Cardiac muscle cell (in vitro differentiated cells and primary cell): ENCODE data around the gene ANKRD42. TPM values are rescaled to one million over a fixed set of nuclear protein-coding genes. Genes with fewer than 3 reads are reported as not detected.

Experiments used
- DNase-seq, 2 donors: peaks; one replicate each; pipeline versions ENCODE4 v3.0.0 to v3.0.0-alpha.2; 2010 to 2017; ENCODE audit warnings: low read depth in 1 of 2, low spot score in 1 of 2
- H3K27ac ChIP-seq: fragments of 200-600 bp; sonication (generic); 2 replicates; pipeline ENCODE4 v1.5.1; 2016
- H3K27me3 ChIP-seq: fragments of 200-600 bp; sonication (generic); 2 replicates; pipeline ENCODE4 v1.6.0; 2016; ENCODE audit warnings: control low read depth
- H3K36me3 ChIP-seq: fragments of 200-600 bp; sonication (generic); 2 replicates; pipeline ENCODE4 v1.5.1; 2016; ENCODE audit warnings: control low read depth
- H3K4me1 ChIP-seq: fragments of 200-600 bp; sonication (generic); 2 replicates; pipeline ENCODE4 v1.8.1; 2017; ENCODE audit warnings: low read depth, mild to moderate bottlenecking, mixed run types
- H3K4me3 ChIP-seq: fragments of 200-600 bp; sonication (generic); 2 replicates; pipeline ENCODE4 v1.5.1; 2016; ENCODE audit warnings: mild to moderate bottlenecking
- H3K9me3 ChIP-seq: fragments of 200-600 bp; sonication (generic); 2 replicates; pipeline ENCODE4 v1.5.1; 2017; ENCODE audit warnings: low read depth, mild to moderate bottlenecking, control low read depth
- polyA plus RNA-seq: library from polyadenylated mRNA; unstranded; fragments of >200 nt; fragmentation: Nextera tagmentation; extraction: Ambion mirVana; gene quantifications from 2 replicates; pipeline ENCODE4 v1.2.1, GENCODE V29; 2016
- total RNA-seq: library from RNA; depleted of rRNA; stranded (reverse); fragments of >200 nt; gene quantifications from 2 replicates; pipeline ENCODE4 v1.2.3, GENCODE V29; 2016
- TF ChIP-seq, protein P1 (sequence below): IDR thresholded peaks from 2 replicates; pipeline ENCODE4 v1.5.1; 2012; ENCODE audit warnings: low read depth, mild to moderate bottlenecking, low read length

The ANKRD42 gene
- total and polyA plus RNA-seq, 2 experiments from 2014 or later, result 6.8 to 8.6 TPM

DNA sequence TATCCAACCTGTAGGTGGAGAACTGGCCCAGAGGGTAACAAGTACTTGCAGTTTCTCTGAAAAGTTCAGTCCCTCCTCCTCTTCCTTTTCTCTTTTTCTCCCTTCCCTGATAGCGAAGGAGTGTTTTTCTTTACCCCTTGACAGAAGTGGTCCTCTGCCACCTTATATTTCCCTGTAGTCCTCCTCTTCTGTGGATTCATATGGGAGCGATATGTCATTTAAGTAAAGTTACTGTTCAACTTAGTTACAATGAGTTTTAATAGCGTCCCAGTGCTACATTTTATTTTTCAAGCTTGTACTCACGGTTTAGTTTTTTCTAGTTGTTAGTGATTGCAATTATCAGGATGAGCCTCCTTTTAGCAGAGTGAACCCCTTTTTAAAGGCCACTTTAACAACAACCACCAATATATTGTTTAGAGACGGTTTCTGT is 35.1 kb upstream of the ANKRD42 start:
- H3K27ac ChIP-seq, result peak overlapping the region; percentile 97
- TF ChIP-seq, protein P1, sequence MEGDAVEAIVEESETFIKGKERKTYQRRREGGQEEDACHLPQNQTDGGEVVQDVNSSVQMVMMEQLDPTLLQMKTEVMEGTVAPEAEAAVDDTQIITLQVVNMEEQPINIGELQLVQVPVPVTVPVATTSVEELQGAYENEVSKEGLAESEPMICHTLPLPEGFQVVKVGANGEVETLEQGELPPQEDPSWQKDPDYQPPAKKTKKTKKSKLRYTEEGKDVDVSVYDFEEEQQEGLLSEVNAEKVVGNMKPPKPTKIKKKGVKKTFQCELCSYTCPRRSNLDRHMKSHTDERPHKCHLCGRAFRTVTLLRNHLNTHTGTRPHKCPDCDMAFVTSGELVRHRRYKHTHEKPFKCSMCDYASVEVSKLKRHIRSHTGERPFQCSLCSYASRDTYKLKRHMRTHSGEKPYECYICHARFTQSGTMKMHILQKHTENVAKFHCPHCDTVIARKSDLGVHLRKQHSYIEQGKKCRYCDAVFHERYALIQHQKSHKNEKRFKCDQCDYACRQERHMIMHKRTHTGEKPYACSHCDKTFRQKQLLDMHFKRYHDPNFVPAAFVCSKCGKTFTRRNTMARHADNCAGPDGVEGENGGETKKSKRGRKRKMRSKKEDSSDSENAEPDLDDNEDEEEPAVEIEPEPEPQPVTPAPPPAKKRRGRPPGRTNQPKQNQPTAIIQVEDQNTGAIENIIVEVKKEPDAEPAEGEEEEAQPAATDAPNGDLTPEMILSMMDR, result no peak
- H3K9me3 ChIP-seq, result no peaks in the 10 kb centered on the region
- H3K4me3 ChIP-seq, result peak overlapping the region; percentile 68
- H3K4me1 ChIP-seq, result peaks cover 22% of the 10 kb centered on the region
- no peak for DNase-seq
- H3K27me3 ChIP-seq, result no peaks in the 10 kb centered on the region
- peaks cover 3% of the 10 kb centered on the region for H3K36me3 ChIP-seq

DNA sequence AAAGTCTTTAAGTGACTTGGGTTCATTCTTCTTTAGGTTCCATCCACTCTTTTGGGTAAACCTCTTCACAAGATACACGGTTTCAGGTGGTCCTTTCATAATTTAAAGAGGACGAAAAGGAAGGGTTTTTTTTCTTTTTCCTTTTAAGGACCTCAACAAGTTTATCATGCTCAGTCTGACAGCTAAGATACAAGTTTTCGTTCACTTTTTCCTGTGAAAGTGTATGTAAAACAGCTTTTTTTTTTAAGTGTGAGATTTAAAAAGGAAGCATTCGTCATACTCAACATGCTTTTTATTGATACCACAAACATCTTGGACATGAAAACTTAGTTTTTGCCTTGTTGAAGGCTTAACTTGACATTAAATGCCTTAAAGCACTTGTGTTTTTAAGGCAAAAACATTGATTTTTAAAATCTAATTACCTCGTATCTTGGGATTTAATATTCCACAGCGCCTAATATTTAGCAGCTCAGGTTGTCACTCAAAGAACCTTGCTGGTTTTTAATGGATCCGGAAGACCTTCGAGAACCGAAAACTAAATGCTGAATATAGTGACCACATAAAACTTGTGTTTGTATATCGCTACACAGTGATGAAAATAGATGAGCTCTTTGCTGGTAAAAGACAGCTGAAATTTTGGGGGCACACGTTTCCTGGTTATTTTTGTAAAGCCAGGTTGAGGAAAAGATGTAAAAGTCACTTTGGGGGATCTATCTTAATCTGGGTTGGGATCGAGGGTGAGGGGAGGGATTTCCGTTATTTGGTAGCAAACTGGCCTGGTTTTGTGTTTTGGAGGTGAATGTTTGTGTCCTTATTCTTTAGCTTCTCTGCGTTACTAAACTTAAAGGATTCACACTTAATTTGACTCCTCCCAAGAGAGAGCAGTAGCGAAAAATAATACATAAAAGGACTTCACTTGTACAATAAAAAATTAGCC is 34.3 kb upstream of the ANKRD42 start:
- no peak for DNase-seq
- peaks cover 22% of the 10 kb centered on the region for H3K4me1 ChIP-seq
- H3K36me3 ChIP-seq, result peaks cover 5% of the 10 kb centered on the region
- H3K4me3 ChIP-seq, result peak overlapping the region; percentile 68
- no peaks in the 10 kb centered on the region for H3K27me3 ChIP-seq
- no peaks in the 10 kb centered on the region for H3K9me3 ChIP-seq
- TF ChIP-seq, protein P1, result no peak
- H3K27ac ChIP-seq, result peak overlapping the region; percentile 97

DNA sequence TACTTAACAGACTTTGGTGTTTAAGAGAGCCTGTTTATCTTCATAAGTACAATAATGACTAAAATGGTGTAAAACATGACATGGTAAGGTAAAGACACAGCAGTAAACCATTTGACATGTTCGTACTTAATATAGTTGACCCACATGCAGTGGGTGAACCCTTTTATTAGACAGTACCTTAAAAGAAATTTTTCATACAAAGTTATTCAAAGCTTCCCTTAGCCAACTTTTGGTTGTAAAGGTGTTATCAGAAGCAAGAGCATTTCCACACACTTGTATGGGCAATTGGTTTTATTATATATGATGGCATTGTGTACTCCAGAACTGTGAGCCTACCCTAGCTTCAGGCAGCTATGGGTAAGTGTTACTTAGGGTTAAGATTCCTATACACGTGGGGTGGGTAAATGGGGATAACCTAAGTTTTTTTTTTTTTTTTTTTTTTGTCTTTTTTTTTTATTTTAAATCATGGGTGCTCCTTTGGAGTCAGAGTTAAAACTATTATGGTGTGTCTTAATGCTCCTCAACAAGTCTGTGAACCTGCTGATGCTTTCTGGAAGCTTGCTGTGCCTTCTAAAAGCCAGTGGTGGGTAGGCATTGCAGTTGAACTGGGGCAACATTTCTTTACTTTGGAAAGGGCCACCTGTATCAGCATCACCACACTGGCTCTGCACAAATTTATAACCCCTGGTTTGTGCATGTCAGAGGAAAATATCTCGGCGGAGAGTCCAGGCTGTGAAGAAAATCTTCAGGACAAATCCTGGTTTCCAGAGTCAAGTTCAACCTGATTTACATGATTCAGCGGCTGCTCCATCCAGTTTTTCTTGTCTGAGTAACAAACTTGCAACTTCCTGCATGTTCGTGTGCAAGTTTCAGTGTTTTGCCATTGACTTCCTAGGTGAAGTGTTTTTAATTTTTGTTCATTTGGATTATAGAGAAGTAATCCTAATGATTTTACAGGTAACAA is 33.3 kb upstream of the ANKRD42 start:
- Histone ChIP-seq H3K36me3 (peaks cover 15% of the 10 kb centered on the region), H3K4me1 (peaks cover 22% of the 10 kb centered on the region), H3K27me3 (no peaks in the 10 kb centered on the region), H3K27ac (peak overlapping the region; percentile 32), H3K9me3 (no peaks in the 10 kb centered on the region), H3K4me3 (peak overlapping the region; percentile 68)
- peak in 1 of 2 donors; percentile 55 for DNase-seq
- TF ChIP-seq, protein P1, result no peak

DNA sequence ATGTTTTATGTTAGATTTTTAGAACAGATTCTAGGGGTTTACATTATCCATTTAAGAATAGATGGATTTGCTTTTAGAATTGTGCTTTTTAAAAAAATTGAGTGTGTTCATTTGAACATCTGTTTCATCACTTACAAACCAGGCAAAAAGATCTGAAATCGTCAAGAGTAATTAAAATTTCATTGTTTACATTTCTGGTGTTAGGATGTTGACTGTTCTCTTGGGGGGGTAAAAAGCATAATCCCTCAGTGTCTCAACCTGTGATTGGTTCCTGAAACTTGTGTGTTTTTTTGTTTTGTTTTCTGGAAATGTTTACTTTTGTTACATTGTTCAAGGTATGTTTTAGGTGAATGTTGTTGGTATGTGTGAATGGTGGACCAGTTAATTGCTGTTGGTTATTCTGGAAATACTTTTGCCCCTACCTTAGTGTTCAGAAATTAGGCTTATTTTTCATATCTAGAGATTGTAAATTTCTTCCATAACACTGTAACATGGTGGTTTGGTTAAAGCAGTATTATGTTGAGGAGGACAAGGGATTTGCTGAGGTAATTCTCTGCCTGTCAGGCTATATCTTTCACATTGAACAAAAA is 31.8 kb upstream of the ANKRD42 start:
- Histone ChIP-seq H3K36me3 (peaks cover 30% of the 10 kb centered on the region), H3K27me3 (no peaks in the 10 kb centered on the region), H3K27ac (no peak overlapping the region), H3K4me3 (no peak overlapping the region), H3K9me3 (no peaks in the 10 kb centered on the region), H3K4me1 (peaks cover 22% of the 10 kb centered on the region)
- DNase-seq, result no peak
- TF ChIP-seq, protein P1, result no peak

DNA sequence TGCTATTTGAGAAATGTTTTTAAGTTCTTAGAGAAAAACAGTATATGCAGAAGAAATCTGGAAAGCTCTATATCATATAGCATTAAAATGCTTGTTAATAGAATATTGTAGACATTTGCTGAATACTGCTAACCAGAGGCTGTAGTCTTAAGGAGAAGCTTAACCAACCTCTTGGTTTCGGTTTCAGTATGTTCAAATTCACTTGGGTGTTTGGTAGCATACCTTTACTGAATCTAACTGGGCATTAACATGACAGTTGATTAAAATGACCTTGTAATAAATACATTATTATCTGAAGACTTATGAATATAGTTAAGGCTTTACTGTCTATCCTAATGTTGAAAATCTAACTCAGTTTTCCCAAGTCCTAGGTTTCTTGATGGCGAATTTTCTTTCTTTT is 31.1 kb upstream of the ANKRD42 start:
- no peak overlapping the region for H3K4me3 ChIP-seq
- H3K27ac ChIP-seq, result no peak overlapping the region
- H3K36me3 ChIP-seq, result peaks cover 36% of the 10 kb centered on the region
- H3K4me1 ChIP-seq, result peaks cover 22% of the 10 kb centered on the region
- TF ChIP-seq, protein P1, result no peak
- peak in 1 of 2 donors; percentile 25 for DNase-seq
- no peaks in the 10 kb centered on the region for H3K9me3 ChIP-seq
- no peaks in the 10 kb centered on the region for H3K27me3 ChIP-seq
